Measurements from ENCODE around the gene HBG1.

The HBG1 gene

DNA sequence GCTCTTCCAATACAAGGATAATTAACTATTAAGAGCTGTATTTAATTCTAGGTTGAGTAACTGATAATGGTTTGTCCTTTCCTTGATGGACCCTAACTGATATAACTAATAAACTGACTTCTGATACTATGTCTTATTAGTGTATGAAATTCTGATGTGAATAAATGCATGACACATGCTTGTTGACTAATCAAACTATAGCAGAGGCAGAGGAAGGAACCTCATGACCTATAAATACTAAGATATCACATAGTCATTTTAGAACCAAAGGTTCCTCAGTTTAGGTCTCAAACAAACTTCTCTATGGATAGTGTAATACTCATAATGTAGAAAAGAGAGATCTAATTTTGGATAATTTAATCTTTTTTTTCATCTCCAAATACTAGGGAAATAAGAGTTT, 10.6 kb downstream of the HBG1 start:
- TF ChIP-seq ARNTL (CRISPR knock-in tag; IDR thresholded peaks at IDR 0.05; ENCODE audit: borderline replicate concordance, low read depth): no peak
- TF ChIP-seq, protein P1, sequence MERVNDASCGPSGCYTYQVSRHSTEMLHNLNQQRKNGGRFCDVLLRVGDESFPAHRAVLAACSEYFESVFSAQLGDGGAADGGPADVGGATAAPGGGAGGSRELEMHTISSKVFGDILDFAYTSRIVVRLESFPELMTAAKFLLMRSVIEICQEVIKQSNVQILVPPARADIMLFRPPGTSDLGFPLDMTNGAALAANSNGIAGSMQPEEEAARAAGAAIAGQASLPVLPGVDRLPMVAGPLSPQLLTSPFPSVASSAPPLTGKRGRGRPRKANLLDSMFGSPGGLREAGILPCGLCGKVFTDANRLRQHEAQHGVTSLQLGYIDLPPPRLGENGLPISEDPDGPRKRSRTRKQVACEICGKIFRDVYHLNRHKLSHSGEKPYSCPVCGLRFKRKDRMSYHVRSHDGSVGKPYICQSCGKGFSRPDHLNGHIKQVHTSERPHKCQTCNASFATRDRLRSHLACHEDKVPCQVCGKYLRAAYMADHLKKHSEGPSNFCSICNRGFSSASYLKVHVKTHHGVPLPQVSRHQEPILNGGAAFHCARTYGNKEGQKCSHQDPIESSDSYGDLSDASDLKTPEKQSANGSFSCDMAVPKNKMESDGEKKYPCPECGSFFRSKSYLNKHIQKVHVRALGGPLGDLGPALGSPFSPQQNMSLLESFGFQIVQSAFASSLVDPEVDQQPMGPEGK (CRISPR knock-in tag; IDR thresholded peaks at IDR 0.05; ENCODE audit: borderline replicate concordance): no peak
- TF ChIP-seq ZNF565 (CRISPR knock-in tag; conservative IDR thresholded peaks at IDR 0.05; ENCODE audit: low read depth): no peak
- TF ChIP-seq ZNF70 (CRISPR knock-in tag; IDR thresholded peaks at IDR 0.05): no peak
- no peak for TF ChIP-seq TOX (CRISPR knock-in tag; IDR thresholded peaks at IDR 0.05; ENCODE audit: borderline replicate concordance)
- TF ChIP-seq ESRRG (CRISPR knock-in tag; IDR thresholded peaks at IDR 0.05): no peak
- TF ChIP-seq ZFP3 (CRISPR knock-in tag; IDR thresholded peaks at IDR 0.05): no peak
- TF ChIP-seq TCF4 (CRISPR knock-in tag; IDR thresholded peaks at IDR 0.05; ENCODE audit: borderline replicate concordance): no peak
- TF ChIP-seq CSDC2 (CRISPR knock-in tag; IDR thresholded peaks at IDR 0.05): no peak
- no peak for TF ChIP-seq PPARA (CRISPR knock-in tag; IDR thresholded peaks at IDR 0.05; ENCODE audit: borderline replicate concordance)
- TF ChIP-seq RARB (CRISPR knock-in tag; IDR thresholded peaks at IDR 0.05): no peak
- TF ChIP-seq, protein P2, sequence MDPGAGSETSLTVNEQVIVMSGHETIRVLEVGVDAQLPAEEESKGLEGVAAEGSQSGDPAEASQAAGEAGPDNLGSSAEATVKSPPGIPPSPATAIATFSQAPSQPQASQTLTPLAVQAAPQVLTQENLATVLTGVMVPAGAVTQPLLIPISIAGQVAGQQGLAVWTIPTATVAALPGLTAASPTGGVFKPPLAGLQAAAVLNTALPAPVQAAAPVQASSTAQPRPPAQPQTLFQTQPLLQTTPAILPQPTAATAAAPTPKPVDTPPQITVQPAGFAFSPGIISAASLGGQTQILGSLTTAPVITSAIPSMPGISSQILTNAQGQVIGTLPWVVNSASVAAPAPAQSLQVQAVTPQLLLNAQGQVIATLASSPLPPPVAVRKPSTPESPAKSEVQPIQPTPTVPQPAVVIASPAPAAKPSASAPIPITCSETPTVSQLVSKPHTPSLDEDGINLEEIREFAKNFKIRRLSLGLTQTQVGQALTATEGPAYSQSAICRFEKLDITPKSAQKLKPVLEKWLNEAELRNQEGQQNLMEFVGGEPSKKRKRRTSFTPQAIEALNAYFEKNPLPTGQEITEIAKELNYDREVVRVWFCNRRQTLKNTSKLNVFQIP (CRISPR knock-in tag; IDR thresholded peaks at IDR 0.05; ENCODE audit: borderline replicate concordance, low read depth): no peak
- no peak for TF ChIP-seq SNAI2 (CRISPR knock-in tag; IDR thresholded peaks at IDR 0.05)
- no peak for ATAC-seq

DNA sequence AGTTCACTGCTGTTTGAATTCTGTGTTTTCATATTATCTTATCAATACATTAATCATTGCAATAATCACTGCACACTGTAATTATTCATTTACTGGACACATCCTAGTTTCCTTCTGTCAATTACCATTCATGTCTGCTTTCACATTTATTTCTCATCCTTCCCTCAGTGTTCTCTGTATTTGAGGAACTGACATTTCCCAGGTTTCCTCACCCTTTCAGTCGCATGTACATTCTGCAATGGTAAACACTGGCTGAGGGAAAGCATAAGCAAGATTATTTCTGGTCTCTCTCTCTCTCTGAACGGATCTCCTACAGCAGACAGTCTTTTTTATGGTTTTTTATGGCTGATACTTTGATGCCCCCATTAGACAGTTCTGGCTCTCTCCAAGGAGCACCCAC, 11.2 kb downstream of the HBG1 start:
- ATAC-seq: no peak
- TF ChIP-seq, protein P1 (CRISPR knock-in tag; IDR thresholded peaks at IDR 0.05; ENCODE audit: borderline replicate concordance): no peak
- no peak for TF ChIP-seq OSR1 (CRISPR knock-in tag; IDR thresholded peaks at IDR 0.05)
- TF ChIP-seq ARNTL (CRISPR knock-in tag; IDR thresholded peaks at IDR 0.05; ENCODE audit: borderline replicate concordance, low read depth): no peak
- no peak for TF ChIP-seq BACH2 (CRISPR knock-in tag; IDR thresholded peaks at IDR 0.05; ENCODE audit: borderline replicate concordance)
- TF ChIP-seq, protein P3, sequence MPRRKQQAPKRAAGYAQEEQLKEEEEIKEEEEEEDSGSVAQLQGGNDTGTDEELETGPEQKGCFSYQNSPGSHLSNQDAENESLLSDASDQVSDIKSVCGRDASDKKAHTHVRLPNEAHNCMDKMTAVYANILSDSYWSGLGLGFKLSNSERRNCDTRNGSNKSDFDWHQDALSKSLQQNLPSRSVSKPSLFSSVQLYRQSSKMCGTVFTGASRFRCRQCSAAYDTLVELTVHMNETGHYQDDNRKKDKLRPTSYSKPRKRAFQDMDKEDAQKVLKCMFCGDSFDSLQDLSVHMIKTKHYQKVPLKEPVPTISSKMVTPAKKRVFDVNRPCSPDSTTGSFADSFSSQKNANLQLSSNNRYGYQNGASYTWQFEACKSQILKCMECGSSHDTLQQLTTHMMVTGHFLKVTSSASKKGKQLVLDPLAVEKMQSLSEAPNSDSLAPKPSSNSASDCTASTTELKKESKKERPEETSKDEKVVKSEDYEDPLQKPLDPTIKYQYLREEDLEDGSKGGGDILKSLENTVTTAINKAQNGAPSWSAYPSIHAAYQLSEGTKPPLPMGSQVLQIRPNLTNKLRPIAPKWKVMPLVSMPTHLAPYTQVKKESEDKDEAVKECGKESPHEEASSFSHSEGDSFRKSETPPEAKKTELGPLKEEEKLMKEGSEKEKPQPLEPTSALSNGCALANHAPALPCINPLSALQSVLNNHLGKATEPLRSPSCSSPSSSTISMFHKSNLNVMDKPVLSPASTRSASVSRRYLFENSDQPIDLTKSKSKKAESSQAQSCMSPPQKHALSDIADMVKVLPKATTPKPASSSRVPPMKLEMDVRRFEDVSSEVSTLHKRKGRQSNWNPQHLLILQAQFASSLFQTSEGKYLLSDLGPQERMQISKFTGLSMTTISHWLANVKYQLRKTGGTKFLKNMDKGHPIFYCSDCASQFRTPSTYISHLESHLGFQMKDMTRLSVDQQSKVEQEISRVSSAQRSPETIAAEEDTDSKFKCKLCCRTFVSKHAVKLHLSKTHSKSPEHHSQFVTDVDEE (CRISPR knock-in tag; IDR thresholded peaks at IDR 0.05): no peak

DNA sequence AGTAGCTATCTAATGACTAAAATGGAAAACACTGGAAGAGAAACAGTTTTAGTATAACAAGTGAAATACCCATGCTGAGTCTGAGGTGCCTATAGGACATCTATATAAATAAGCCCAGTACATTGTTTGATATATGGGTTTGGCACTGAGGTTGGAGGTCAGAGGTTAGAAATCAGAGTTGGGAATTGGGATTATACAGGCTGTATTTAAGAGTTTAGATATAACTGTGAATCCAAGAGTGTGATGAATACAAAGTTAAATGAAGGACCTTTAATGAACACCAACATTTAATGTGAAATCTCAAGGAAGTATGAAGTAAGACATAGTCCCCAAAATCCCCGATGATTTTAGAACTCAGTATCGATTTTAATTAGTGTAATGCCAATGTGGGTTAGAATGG, 12.2 kb downstream of the HBG1 start:
- ATAC-seq: no peak

More for the DNA sequence above, 12.2 kb downstream of the HBG1 start:
- no peak for TF ChIP-seq ZNF565 (CRISPR knock-in tag; conservative IDR thresholded peaks at IDR 0.05; ENCODE audit: low read depth)
- TF ChIP-seq, protein P1 (CRISPR knock-in tag; IDR thresholded peaks at IDR 0.05; ENCODE audit: borderline replicate concordance): no peak
- TF ChIP-seq, protein P4, sequence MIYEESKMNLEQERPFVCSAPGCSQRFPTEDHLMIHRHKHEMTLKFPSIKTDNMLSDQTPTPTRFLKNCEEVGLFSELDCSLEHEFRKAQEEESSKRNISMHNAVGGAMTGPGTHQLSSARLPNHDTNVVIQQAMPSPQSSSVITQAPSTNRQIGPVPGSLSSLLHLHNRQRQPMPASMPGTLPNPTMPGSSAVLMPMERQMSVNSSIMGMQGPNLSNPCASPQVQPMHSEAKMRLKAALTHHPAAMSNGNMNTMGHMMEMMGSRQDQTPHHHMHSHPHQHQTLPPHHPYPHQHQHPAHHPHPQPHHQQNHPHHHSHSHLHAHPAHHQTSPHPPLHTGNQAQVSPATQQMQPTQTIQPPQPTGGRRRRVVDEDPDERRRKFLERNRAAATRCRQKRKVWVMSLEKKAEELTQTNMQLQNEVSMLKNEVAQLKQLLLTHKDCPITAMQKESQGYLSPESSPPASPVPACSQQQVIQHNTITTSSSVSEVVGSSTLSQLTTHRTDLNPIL (CRISPR knock-in tag; IDR thresholded peaks at IDR 0.05; ENCODE audit: low read depth): no peak
- no peak for TF ChIP-seq OSR1 (CRISPR knock-in tag; IDR thresholded peaks at IDR 0.05)
- no peak for TF ChIP-seq SNAI2 (CRISPR knock-in tag; IDR thresholded peaks at IDR 0.05)
- TF ChIP-seq ZNF8 (CRISPR knock-in tag; IDR thresholded peaks at IDR 0.05): no peak
- TF ChIP-seq GLIS3 (CRISPR knock-in tag; IDR thresholded peaks at IDR 0.05): no peak
- no peak for TF ChIP-seq PPARA (CRISPR knock-in tag; IDR thresholded peaks at IDR 0.05; ENCODE audit: borderline replicate concordance)
- no peak for TF ChIP-seq BACH2 (CRISPR knock-in tag; IDR thresholded peaks at IDR 0.05; ENCODE audit: borderline replicate concordance)

All from SK-N-SH treated with all-trans-retinoic acid at 6 μM for 48 hours (cell line).